ENCODE measurements around the gene STXBP2.
A peak's percentile ranks its signal among the peaks of the same experiment; 100 is the strongest.

The STXBP2 gene
- long read RNA-seq, donor 1, transcript STXBP2-201 (19 exons, 1,876 nt) = major isoform, 13 of 13 reads
- long read RNA-seq, donor 1, partial matches to known transcripts = 0 of 13 reads
- long read RNA-seq, donor 1, other reads (novel, unspliced or antisense) = 0 of 13 reads
- long read RNA-seq, donor 2, transcript STXBP2-201 (19 exons, 1,876 nt) = major isoform, 7 of 13 reads
- long read RNA-seq, donor 2, partial matches to known transcripts = 5 of 13 reads
- long read RNA-seq, donor 2, other reads (novel, unspliced or antisense) = 0 of 13 reads
- long read RNA-seq, donor 3, transcript STXBP2-201 (19 exons, 1,876 nt) = major isoform, 7 of 9 reads
- long read RNA-seq, donor 3, partial matches to known transcripts = 0 of 9 reads
- long read RNA-seq, donor 3, other reads (novel, unspliced or antisense) = 0 of 9 reads
- long read RNA-seq, donor 4, transcript STXBP2-201 (19 exons, 1,876 nt) = major isoform, 6 of 11 reads
- long read RNA-seq, donor 4, partial matches to known transcripts = 0 of 11 reads
- long read RNA-seq, donor 4, other reads (novel, unspliced or antisense) = 0 of 11 reads
- long read RNA-seq, donor 5, transcript STXBP2-201 (19 exons, 1,876 nt) = major isoform, 17 of 18 reads
- long read RNA-seq, donor 5, partial matches to known transcripts = 0 of 18 reads
- long read RNA-seq, donor 5, other reads (novel, unspliced or antisense) = 0 of 18 reads
- long read RNA-seq, donor 6, transcript STXBP2-201 (19 exons, 1,876 nt) = major isoform, 13 of 15 reads
- long read RNA-seq, donor 6, partial matches to known transcripts = 0 of 15 reads
- long read RNA-seq, donor 6, other reads (novel, unspliced or antisense) = 0 of 15 reads
- long read RNA-seq, donor 7 = 0 reads
- long read RNA-seq, donor 8, transcript STXBP2-201 (19 exons, 1,876 nt) = major isoform, 18 of 20 reads
- long read RNA-seq, donor 8, partial matches to known transcripts = 0 of 20 reads
- long read RNA-seq, donor 8, other reads (novel, unspliced or antisense) = 0 of 20 reads

GRCh38 chr19:7636691-7637373 is at the start of gene STXBP2:
STXBP2 (plus strand) TSS chr19:7637110; CDS start chr19:7637150, 40 bp downstream.
- DNase-seq = peak; percentile 57

DNA sequence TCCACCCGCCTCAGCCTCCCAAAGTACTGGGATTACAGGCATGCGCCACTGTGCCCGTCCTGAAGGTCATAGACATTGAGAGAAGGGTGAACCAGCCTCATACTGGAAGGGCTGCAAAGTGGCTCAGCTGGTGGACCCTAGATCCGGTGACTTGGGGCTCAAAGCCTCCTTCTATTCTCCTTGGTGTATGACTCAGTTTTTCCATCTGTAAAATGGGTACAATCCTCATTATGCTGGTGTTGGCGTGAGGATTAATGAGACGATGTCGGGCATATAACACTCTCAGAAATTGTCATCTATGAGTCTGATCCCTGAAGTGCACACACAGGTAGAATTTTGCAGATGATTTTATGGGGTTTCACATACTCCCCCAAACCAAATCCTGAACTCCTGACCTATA is 47.1 kb upstream of the STXBP2 start:
- no peak for DNase-seq

- DNase-seq = no peak
Measured at GRCh38 chr19:7590256-7590655, 46.7 kb upstream of the STXBP2 start.

- peak; percentile 60 for DNase-seq
Measured at GRCh38 chr19:7595466-7596133, 41.3 kb upstream of the STXBP2 start, which contains the start of gene CAMSAP3. CAMSAP3 (plus strand) TSS chr19:7595863; CDS start chr19:7596003, 140 bp downstream.

DNA sequence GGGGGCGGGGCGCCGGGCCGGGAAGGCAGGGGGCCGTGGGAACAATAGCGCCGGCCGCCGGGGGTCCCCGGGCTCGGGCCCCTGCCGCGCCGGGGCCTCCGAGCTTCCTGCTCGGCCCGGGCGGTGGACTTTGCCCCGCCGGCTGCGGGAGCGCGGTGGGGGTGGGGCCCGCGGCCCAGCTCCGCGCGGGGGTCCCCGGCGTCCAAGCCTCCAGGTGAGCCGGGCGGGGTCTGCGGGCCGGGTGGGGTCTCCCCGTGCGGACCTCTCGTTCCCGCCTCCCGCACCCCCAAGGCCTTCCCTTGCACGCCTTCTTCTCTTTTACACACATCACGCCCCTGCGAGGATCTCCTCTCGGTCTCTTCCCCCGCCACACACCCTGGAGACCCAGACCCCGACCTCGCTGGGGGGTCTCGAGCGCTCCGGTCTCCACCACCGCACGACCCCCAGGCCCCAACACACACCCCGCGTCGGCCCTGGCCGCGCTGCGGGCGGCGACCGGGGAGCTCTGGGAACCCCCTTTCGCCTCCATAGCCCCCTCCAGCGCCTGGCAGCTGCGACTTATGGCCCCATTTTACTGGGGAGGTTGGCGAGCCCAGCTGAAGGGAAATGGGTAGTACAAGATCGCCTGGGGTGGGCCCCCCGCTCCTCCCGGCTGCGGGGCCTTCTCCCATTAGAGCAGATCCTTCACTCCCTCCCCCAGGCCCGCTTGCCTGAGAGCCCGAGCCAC is 40.5 kb upstream of the STXBP2 start:
- peak; percentile 31 for DNase-seq

DNA sequence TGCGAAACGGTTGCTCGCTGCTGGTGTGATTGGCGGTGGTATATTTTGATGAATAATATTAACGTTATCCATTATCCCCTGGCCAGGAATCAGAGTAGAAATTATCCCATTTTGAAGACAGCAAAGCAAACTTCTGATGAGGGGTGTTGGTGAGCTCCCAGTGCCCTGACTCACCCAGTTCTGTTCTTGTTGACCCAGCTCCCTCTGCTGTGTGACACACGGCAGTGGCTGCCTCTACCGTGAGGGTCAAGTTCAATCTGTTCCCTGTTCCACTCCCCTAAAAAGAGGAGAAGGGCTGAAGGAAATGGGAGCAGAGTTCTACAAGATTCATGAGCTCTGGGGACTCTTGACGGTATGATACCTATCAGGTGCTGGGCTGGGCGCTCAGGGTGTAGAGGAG is 39.2 kb upstream of the STXBP2 start:
- DNase-seq = no peak

- DNase-seq = no peak
Measured at GRCh38 chr19:7598180-7598579, 38.7 kb upstream of the STXBP2 start.

DNA sequence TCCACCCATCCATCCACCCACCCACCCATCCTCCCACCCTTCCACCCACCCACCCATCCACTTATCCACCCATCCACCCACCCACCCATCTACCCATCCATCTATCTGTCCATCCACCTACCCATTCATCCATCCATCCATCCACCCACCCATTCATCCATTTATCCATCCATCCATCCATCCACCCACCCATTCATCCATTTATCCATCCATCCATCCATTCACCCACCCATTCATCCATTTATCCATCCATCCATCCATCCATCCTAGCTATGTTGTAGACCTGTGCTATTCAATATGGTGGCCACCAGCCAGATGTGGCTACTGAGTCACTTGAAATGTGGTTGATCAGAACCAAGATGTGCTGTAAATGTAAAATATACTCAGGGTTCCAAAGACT is 36.2 kb upstream of the STXBP2 start:
- DNase-seq = no peak

- DNase-seq = no peak
Measured at GRCh38 chr19:7602240-7602934, 34.5 kb upstream of the STXBP2 start.

DNA sequence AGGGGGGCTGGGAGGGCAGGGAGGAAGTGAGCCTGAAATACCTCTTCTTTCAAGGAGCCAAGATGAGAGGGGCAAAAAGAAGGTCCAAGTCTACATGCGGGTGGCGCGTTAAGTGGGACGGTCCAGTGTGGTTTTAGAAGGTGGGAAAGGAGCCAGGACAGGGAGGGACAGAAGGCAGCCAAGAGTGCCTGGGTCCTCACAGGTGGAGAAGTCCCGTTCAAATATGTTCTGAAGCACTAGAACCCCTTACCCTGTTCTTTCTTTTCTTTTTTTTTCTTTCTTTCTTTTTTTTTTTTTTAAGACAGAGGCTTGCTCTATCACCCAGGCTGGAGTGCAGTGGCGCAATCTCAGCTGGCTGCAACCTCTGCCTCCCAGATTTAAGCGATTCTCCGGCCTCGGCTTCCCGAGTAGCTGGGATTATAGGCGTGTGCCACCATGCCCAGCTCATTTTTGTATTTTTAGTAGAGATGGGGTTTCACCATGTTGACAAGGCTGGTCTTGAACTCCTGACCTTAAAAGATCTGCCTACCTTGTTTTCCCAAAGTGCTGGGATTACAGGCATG is 33.9 kb upstream of the STXBP2 start:
- no peak for DNase-seq

DNA sequence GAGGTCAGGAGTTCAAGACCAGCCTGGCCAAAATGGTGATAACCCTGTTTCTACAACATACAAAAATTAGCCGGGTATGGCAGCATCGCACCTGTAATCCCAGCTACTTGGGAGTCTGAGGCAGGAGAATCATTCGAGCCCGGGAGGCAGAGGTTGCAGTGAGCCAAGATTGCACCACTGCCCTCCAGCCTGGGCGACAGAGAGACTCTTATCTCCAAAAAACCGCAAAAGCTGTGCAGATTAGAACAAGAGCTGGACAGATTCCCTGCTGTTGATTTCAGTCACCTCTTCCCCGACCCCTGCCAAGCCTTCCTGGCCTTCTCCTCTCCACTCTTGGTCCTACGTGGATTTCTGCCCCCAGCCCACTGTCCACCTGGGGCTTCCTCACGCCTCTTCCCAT is 33.0 kb upstream of the STXBP2 start:
- DNase-seq = no peak

GRCh38 chr19:7605490-7606222 is 31.3 kb upstream of the STXBP2 start:
- DNase-seq = no peak

- DNase-seq = no peak
Measured at GRCh38 chr19:7606289-7606688, 30.6 kb upstream of the STXBP2 start.

GRCh38 chr19:7607212-7607873 is 29.6 kb upstream of the STXBP2 start:
- DNase-seq = no peak

DNA sequence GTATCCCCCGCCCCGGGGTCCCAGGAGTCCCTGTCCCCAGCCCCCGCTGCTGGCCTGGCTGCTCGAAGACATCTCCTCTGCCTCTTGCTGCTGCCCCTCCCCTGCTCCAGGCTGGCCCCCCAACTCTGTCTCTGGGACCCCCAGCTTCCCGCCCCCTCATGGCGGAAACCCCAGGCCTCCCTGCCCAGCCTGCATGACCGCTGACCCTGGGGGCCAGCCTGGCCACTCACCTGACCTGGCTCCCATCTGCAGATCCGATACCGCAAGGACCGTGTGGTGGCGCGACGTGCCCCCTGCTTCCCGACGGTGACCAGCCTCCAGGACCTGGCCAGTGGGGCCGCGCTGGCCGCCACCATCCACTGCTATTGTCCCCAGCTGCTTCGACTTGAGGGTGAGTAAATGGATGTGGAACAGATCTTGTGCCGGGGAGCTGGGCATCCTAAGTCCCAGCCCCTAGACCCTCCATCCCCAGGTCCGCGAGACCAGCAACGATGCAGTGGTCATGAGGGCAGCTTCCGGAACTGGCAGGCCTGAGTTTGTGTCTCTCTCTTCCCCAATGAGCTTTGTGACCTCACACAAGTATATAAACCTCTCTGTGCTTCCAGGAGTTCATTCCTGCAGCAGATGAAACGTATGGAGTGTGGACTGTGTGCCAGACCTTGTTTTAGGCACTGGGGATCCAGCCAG is 28.9 kb upstream of the STXBP2 start:
- no peak for DNase-seq

- no peak for DNase-seq
Measured at GRCh38 chr19:7610491-7611240, 26.2 kb upstream of the STXBP2 start.

GRCh38 chr19:7611541-7612279 is 25.2 kb upstream of the STXBP2 start:
- DNase-seq = no peak

Measured in right kidney (tissue), 9 donors.